GM19397 (cell line): Measurements from ENCODE around the gene JUP.

ENCODE experiments used
- ATAC-seq: cut with Tn5 transposase; IDR thresholded peaks from one replicate; pipeline ENCODE4 v1.9.1; 2021; ENCODE audit warnings: mild to moderate bottlenecking, moderate library complexity; ENCODE audit not compliant: unreplicated experiment

Gene JUP

GRCh38 chr17:41760878-41761277, 25.6 kb downstream of the JUP start:
- no peak for ATAC-seq

GRCh38 chr17:41758601-41759000, 27.9 kb downstream of the JUP start:
- no peak for ATAC-seq

GRCh38 chr17:41754066-41754465, 32.4 kb downstream of the JUP start:
- ATAC-seq, result no peak

- ATAC-seq, result no peak
Measured at GRCh38 chr17:41751288-41751687, 35.2 kb downstream of the JUP start.

GRCh38 chr17:41750862-41751261, 35.6 kb downstream of the JUP start:
- no peak for ATAC-seq

- no peak for ATAC-seq
Measured at GRCh38 chr17:41748275-41748674, 38.2 kb downstream of the JUP start.

- no peak for ATAC-seq
Measured at GRCh38 chr17:41741709-41742108, 44.8 kb downstream of the JUP start.

GRCh38 chr17:41740506-41740905, 46.0 kb downstream of the JUP start:
- ATAC-seq, result no peak

GRCh38 chr17:41739661-41740352, 46.7 kb downstream of the JUP start:
- ATAC-seq, result no peak

- no peak for ATAC-seq
Measured at GRCh38 chr17:41738801-41739112, 47.8 kb downstream of the JUP start.

- ATAC-seq, result no peak
Measured at GRCh38 chr17:41738077-41738800, 48.3 kb downstream of the JUP start.

GRCh38 chr17:41737680-41738023, 48.9 kb downstream of the JUP start:
- no peak for ATAC-seq

GRCh38 chr17:41736983-41737679, 49.4 kb downstream of the JUP start:
- ATAC-seq, result no peak

- ATAC-seq, result no peak
Measured at GRCh38 chr17:41735744-41736143, 50.8 kb downstream of the JUP start.

GRCh38 chr17:41734949-41735313, 51.6 kb downstream of the JUP start:
- no peak for ATAC-seq

- ATAC-seq, result no peak
Measured at GRCh38 chr17:41734139-41734948, 52.2 kb downstream of the JUP start, which contains the start of gene HAP1. Gene HAP1, minus strand, starts transcription at chr17:41734643. Its CDS starts 9 bp downstream, at chr17:41734634.

GRCh38 chr17:41733348-41734138, 53.0 kb downstream of the JUP start:
- no peak for ATAC-seq

GRCh38 chr17:41731836-41732235, 54.7 kb downstream of the JUP start:
- no peak for ATAC-seq

GRCh38 chr17:41730479-41730878, 56.0 kb downstream of the JUP start:
- no peak for ATAC-seq

GRCh38 chr17:41728056-41728455, 58.5 kb downstream of the JUP start:
- ATAC-seq, result no peak

- no peak for ATAC-seq
Measured at GRCh38 chr17:41725134-41725533, 61.4 kb downstream of the JUP start.
